Ascending aorta (tissue), 2 donors: ENCODE data around the gene FOXP1. TPM values are rescaled to one million over a fixed set of nuclear protein-coding genes. Genes with fewer than 3 reads are reported as not detected.

Experiments
- DNase-seq, 2 donors: peaks; one replicate each; pipeline ENCODE4 v3.0.0-alpha.2; 2019; ENCODE audit warnings: low spot score in 2 of 2
- H3K27ac ChIP-seq, 2 donors: fragments of 200-600 bp; sonication (generic); one replicate each; pipeline ENCODE4 v1.5.1; 2016 to 2017; ENCODE audit warnings: mild to moderate bottlenecking in 1 of 2
- H3K27me3 ChIP-seq: fragments of 200-600 bp; sonication (generic); one replicate; pipeline ENCODE4 v1.5.1; 2017
- H3K36me3 ChIP-seq, 2 donors: fragments of 200-600 bp; sonication (generic); one replicate each; pipeline ENCODE4 v1.5.1; 2016
- H3K4me1 ChIP-seq, 2 donors: fragments of 200-600 bp; sonication (generic); one replicate each; pipeline ENCODE4 v1.5.1; 2016 to 2017; ENCODE audit warnings: mild to moderate bottlenecking in 1 of 2
- H3K4me3 ChIP-seq, 2 donors: fragments of 200-600 bp; sonication (generic); one replicate each; pipeline ENCODE4 v1.5.1; 2016 to 2017; ENCODE audit warnings: mild to moderate bottlenecking in 1 of 2
- H3K9me3 ChIP-seq, 2 donors: fragments of 200-600 bp; sonication (generic); one replicate each; pipeline ENCODE4 v1.5.1; 2016
- CTCF ChIP-seq, 3 experiments: fragments of 200-600 bp in 2 of 3; fragments of 450-650 bp in 1 of 3; sonication (generic) in 2 of 3; IDR thresholded peaks; one replicate each; pipeline ENCODE4 v1.5.1; 2016 to 2019; ENCODE audit warnings: antibody characterized with exemption in 3 of 3, mild to moderate bottlenecking in 1 of 3, moderate library complexity in 1 of 3
- intact Hi-C: fragments of 100-400 bp; cut with DNase I; formaldehyde crosslinking; loops from one replicate; pipeline ENCODE4 v1.15.1; 2023
- total RNA-seq: library from RNA; depleted of rRNA; stranded (reverse); fragments of >200 nt; gene quantifications from one replicate; pipeline ENCODE4 v1.1.0, GENCODE V29; 2016

The FOXP1 gene
- total RNA-seq, 1 donor from 2014 or later: 171 TPM

- DNase-seq: peak in 1 of 2 donors; percentile 80
- H3K4me1 ChIP-seq: peaks cover 4 to 34% of the 10 kb centered on the region in 2 donors
- no peaks in the 10 kb centered on the region for H3K9me3 ChIP-seq
- no peak for TF ChIP-seq CTCF (IDR thresholded peaks at IDR 0.05)
- intact Hi-C loops: loop anchor here (5.0 kb wide), 4 partner anchors 68 to 342 kb away; partner anchors contain the start of gene FOXP1
- no peaks in the 10 kb centered on the region for H3K36me3 ChIP-seq
- peak overlapping the region; percentile 86 to 87 for H3K27ac ChIP-seq
- no peaks in the 10 kb centered on the region for H3K27me3 ChIP-seq
- peak overlapping the region; percentile 19 to 59 for H3K4me3 ChIP-seq
Observed at GRCh38 chr3:71240034-71240433, 343.5 kb downstream of the FOXP1 start.

- no peaks in the 10 kb centered on the region for H3K27me3 ChIP-seq
- H3K4me3 ChIP-seq: no peak overlapping the region
- peaks cover 4 to 36% of the 10 kb centered on the region in 2 donors for H3K4me1 ChIP-seq
- DNase-seq: peak in 1 of 2 donors; percentile 31
- intact Hi-C loops: no loop called here
- no peaks in the 10 kb centered on the region for H3K9me3 ChIP-seq
- peak overlapping the region; percentile 86 to 87 for H3K27ac ChIP-seq
- no peak for TF ChIP-seq CTCF (IDR thresholded peaks at IDR 0.05)
- no peaks in the 10 kb centered on the region for H3K36me3 ChIP-seq
Observed at GRCh38 chr3:71238355-71238757, 345.2 kb downstream of the FOXP1 start.

GRCh38 chr3:71237672-71238071 lies 345.9 kb downstream of the FOXP1 start:
- no peak for TF ChIP-seq CTCF (IDR thresholded peaks at IDR 0.05)
- H3K36me3 ChIP-seq: no peaks in the 10 kb centered on the region
- H3K4me1 ChIP-seq: peaks cover 4 to 38% of the 10 kb centered on the region in 2 donors
- H3K9me3 ChIP-seq: no peaks in the 10 kb centered on the region
- H3K27ac ChIP-seq: peak overlapping the region; percentile 86 to 87
- intact Hi-C loops: no loop called here
- H3K4me3 ChIP-seq: no peak overlapping the region
- H3K27me3 ChIP-seq: no peaks in the 10 kb centered on the region
- DNase-seq: peak in 1 of 2 donors; percentile 41

- Histone ChIP-seq H3K27me3 (no peaks in the 10 kb centered on the region), H3K27ac (peak overlapping the region in 1 of 2 donors; percentile 36), H3K4me3 (no peak overlapping the region), H3K36me3 (no peaks in the 10 kb centered on the region), H3K9me3 (no peaks in the 10 kb centered on the region), H3K4me1 (peaks cover 4 to 34% of the 10 kb centered on the region in 2 donors)
- TF ChIP-seq CTCF (IDR thresholded peaks at IDR 0.05): no peak
- intact Hi-C loops: no loop called here
- peak in 1 of 2 donors; percentile 16 for DNase-seq
Observed at GRCh38 chr3:71235846-71236245, 347.7 kb downstream of the FOXP1 start.

- intact Hi-C loops: no loop called here
- no peaks in the 10 kb centered on the region for H3K36me3 ChIP-seq
- no peak for DNase-seq
- H3K4me3 ChIP-seq: no peak overlapping the region
- TF ChIP-seq CTCF (IDR thresholded peaks at IDR 0.05): no peak
- no peaks in the 10 kb centered on the region for H3K9me3 ChIP-seq
- no peak overlapping the region for H3K27ac ChIP-seq
- no peaks in the 10 kb centered on the region for H3K27me3 ChIP-seq
- peaks cover 0 to 21% of the 10 kb centered on the region in 2 donors for H3K4me1 ChIP-seq
Observed at GRCh38 chr3:71232895-71233294, 350.6 kb downstream of the FOXP1 start.
